ENCODE results near the gene ESPL1.
A peak's percentile ranks its signal among the peaks of the same experiment; 100 is the strongest.

- TF ChIP-seq CTCF (IDR thresholded peaks at IDR 0.05) = peak; percentile 8 to 35 (median 13)
- TF ChIP-seq POLR2A (IDR thresholded peaks at IDR 0.05) = no peak
Observed at GRCh38 chr12:53267999-53268629, at the start of gene ESPL1.
